Mesenchymal stem cell (in vitro differentiated cells and primary cell): ENCODE data around the gene LRRN4CL.
A peak's percentile ranks its signal among the peaks of the same experiment; 100 is the strongest.

Experiments used
- DNase-seq: peaks from one replicate; pipeline ENCODE4 v3.0.0-alpha.2; 2013
- H2AFZ ChIP-seq: one replicate; pipeline ENCODE4 v1.6.1; 2013; ENCODE audit warnings: low read depth, mild to moderate bottlenecking, control low read depth, inconsistent platforms, low read length, moderate library complexity
- H2AK5ac ChIP-seq: 2 replicates; pipeline ENCODE4 v1.6.1; 2013; ENCODE audit warnings: low read length, moderate library complexity, mild to moderate bottlenecking, inconsistent platforms; ENCODE audit not compliant: severe bottlenecking
- H2BK120ac ChIP-seq: one replicate; pipeline ENCODE4 v1.6.1; 2013; ENCODE audit warnings: low read depth, mild to moderate bottlenecking, inconsistent platforms, low read length, moderate library complexity
- H2BK12ac ChIP-seq, 2 experiments: one replicate each; pipeline ENCODE4 v1.6.1; 2013; ENCODE audit warnings: inconsistent platforms in 2 of 2, low read length in 2 of 2, mild to moderate bottlenecking in 2 of 2, moderate library complexity in 2 of 2, control low read depth in 1 of 2
- H2BK15ac ChIP-seq: one replicate; pipeline ENCODE4 v1.6.1; 2013; ENCODE audit warnings: mild to moderate bottlenecking, low read depth, inconsistent platforms; ENCODE audit not compliant: poor library complexity, severe bottlenecking
- H2BK5ac ChIP-seq: 2 replicates; pipeline ENCODE4 v1.6.1; 2013; ENCODE audit warnings: low read depth, mild to moderate bottlenecking, low read length, control low read depth, inconsistent platforms; ENCODE audit not compliant: poor library complexity, severe bottlenecking
- H3K14ac ChIP-seq, 2 experiments: one replicate each; pipeline ENCODE4 v1.6.1; 2013; ENCODE audit warnings: inconsistent platforms in 2 of 2, low read length in 2 of 2, control low read depth in 1 of 2, mild to moderate bottlenecking in 1 of 2, moderate library complexity in 1 of 2
- H3K18ac ChIP-seq, 2 experiments: one replicate each; pipeline ENCODE4 v1.6.1; 2013; ENCODE audit warnings: inconsistent platforms in 2 of 2, low read length in 2 of 2, control low read depth in 1 of 2, low read depth in 1 of 2, mild to moderate bottlenecking in 1 of 2
- H3K23ac ChIP-seq, 2 experiments: one replicate each; pipeline ENCODE4 v1.6.1; 2013; ENCODE audit warnings: inconsistent platforms in 2 of 2, low read length in 2 of 2, mild to moderate bottlenecking in 2 of 2, moderate library complexity in 2 of 2, control low read depth in 1 of 2
- H3K27ac ChIP-seq: 2 replicates; pipeline ENCODE4 v1.5.1; 2013; ENCODE audit warnings: mild to moderate bottlenecking, moderate library complexity, low read length, control low read depth, inconsistent platforms; ENCODE audit not compliant: poor library complexity, severe bottlenecking
- H3K27me3 ChIP-seq, 2 experiments: 2 replicates each; pipeline versions ENCODE4 v1.6.1 to v1.7.0; 2013; ENCODE audit warnings: low read length in 2 of 2, mild to moderate bottlenecking in 2 of 2, moderate library complexity in 2 of 2, control low read depth in 1 of 2, inconsistent platforms in 1 of 2; ENCODE audit not compliant: control insufficient read depth in 1 of 2, insufficient read depth in 1 of 2
- H3K36me3 ChIP-seq, 2 experiments: 2 replicates each; pipeline versions ENCODE4 v1.6.1 to v1.7.0; 2013; ENCODE audit warnings: low read length in 2 of 2, control low read depth in 1 of 2, inconsistent platforms in 1 of 2, low read depth in 1 of 2, mild to moderate bottlenecking in 1 of 2; ENCODE audit not compliant: insufficient read depth in 2 of 2, control insufficient read depth in 1 of 2
- H3K4ac ChIP-seq, 2 experiments: one replicate each; pipeline ENCODE4 v1.6.1; 2013; ENCODE audit warnings: inconsistent platforms in 2 of 2, low read length in 2 of 2, mild to moderate bottlenecking in 2 of 2, moderate library complexity in 2 of 2, control low read depth in 1 of 2, low read depth in 1 of 2
- H3K4me1 ChIP-seq: 2 replicates; pipeline ENCODE4 v1.6.1; 2013; ENCODE audit warnings: low read depth, low read length, control low read depth; ENCODE audit not compliant: control insufficient read depth, insufficient read depth
- H3K4me2 ChIP-seq: 2 replicates; pipeline ENCODE4 v1.6.1; 2013; ENCODE audit warnings: low read length, mild to moderate bottlenecking, inconsistent platforms; ENCODE audit not compliant: poor library complexity, severe bottlenecking
- H3K4me3 ChIP-seq, 2 experiments: 2 replicates each; pipeline versions ENCODE4 v1.5.1 to v1.7.0; 2013; ENCODE audit warnings: low read length in 2 of 2, mild to moderate bottlenecking in 2 of 2, control low read depth in 1 of 2, low read depth in 1 of 2; ENCODE audit not compliant: insufficient read depth in 1 of 2
- H3K79me1 ChIP-seq: replicated peaks from 2 replicates; pipeline ENCODE4 v1.6.1; 2013; ENCODE audit warnings: mild to moderate bottlenecking, control low read depth, low read length, inconsistent platforms; ENCODE audit not compliant: poor library complexity, severe bottlenecking
- H3K9ac ChIP-seq: 2 replicates; pipeline ENCODE4 v1.7.0; 2013; ENCODE audit warnings: mild to moderate bottlenecking, low read length, moderate library complexity
- H3K9me3 ChIP-seq: 2 replicates; pipeline ENCODE4 v1.7.0; 2013; ENCODE audit warnings: mild to moderate bottlenecking, low read length; ENCODE audit not compliant: control insufficient read depth
- H4K8ac ChIP-seq: one replicate; pipeline ENCODE4 v1.6.1; 2013; ENCODE audit warnings: inconsistent platforms, mild to moderate bottlenecking, low read length, moderate library complexity
- H4K91ac ChIP-seq: one replicate; pipeline ENCODE4 v1.6.1; 2013; ENCODE audit warnings: mild to moderate bottlenecking, low read length, inconsistent platforms
- WGBS: methylation state at CpG from one replicate; pipeline ENCODE4 v1.1.7; 2013; ENCODE audit warnings: mixed read lengths; 5-methylcytosine and 5-hydroxymethylcytosine counted together

Gene LRRN4CL

GRCh38 chr11:62687508-62688396 is 1.6 kb downstream of the LRRN4CL start:
- Histone ChIP-seq H3K79me1 (peaks cover 11% of the 10 kb centered on the region), H3K9ac (peak overlapping the region; percentile 93), H2BK12ac (no peak overlapping the region), H3K4ac (no peak overlapping the region), H3K4me1 (peaks cover 27% of the 10 kb centered on the region), H3K14ac (no peak overlapping the region), H3K36me3 (peaks cover 33 to 35% of the 10 kb centered on the region in 2 experiments), H3K4me2 (no peak overlapping the region), H2AK5ac (peak overlapping the region; percentile 35), H4K91ac (peak overlapping the region; percentile 30), H2BK120ac (no peak overlapping the region), H2BK15ac (no peak overlapping the region), H3K18ac (no peak overlapping the region), H2AFZ (no peak overlapping the region), H3K4me3 (peak overlapping the region in 1 of 2 experiments; percentile 91), H2BK5ac (no peak overlapping the region), H3K27me3 (no peaks in the 10 kb centered on the region), H3K9me3 (no peaks in the 10 kb centered on the region), H3K27ac (no peak overlapping the region), H3K23ac (no peak overlapping the region), H4K8ac (peak overlapping the region; percentile 31)
- DNase-seq, result no peak
- 93% methylated on average over 73 of the region's 74 CpGs for WGBS

- no peak overlapping the region for H3K27ac ChIP-seq
- H3K4me2 ChIP-seq, result no peak overlapping the region
- no peak overlapping the region for H2BK5ac ChIP-seq
- no peak overlapping the region for H3K9ac ChIP-seq
- no peaks in the 10 kb centered on the region for H3K9me3 ChIP-seq
- no peaks in the 10 kb centered on the region for H3K27me3 ChIP-seq
- no peak overlapping the region for H2BK120ac ChIP-seq
- H3K14ac ChIP-seq, result no peak overlapping the region
- no peak overlapping the region for H3K23ac ChIP-seq
- no peak overlapping the region for H2BK12ac ChIP-seq
- H2AK5ac ChIP-seq, result peak overlapping the region; percentile 81
- no peak overlapping the region for H3K18ac ChIP-seq
- peaks cover 6 to 15% of the 10 kb centered on the region in 2 experiments for H3K36me3 ChIP-seq
- no peak overlapping the region for H3K4me3 ChIP-seq
- DNase-seq, result no peak
- peaks cover 3% of the 10 kb centered on the region for H3K79me1 ChIP-seq
- 97% methylated on average over 7 of the region's 7 CpGs for WGBS
- peaks cover 5% of the 10 kb centered on the region for H3K4me1 ChIP-seq
- H3K4ac ChIP-seq, result no peak overlapping the region
- H4K91ac ChIP-seq, result no peak overlapping the region
- H2AFZ ChIP-seq, result no peak overlapping the region
- no peak overlapping the region for H2BK15ac ChIP-seq
- H4K8ac ChIP-seq, result no peak overlapping the region
Observed at GRCh38 chr11:62682518-62682917, 6.8 kb downstream of the LRRN4CL start.

GRCh38 chr11:62680825-62681240 is 8.5 kb downstream of the LRRN4CL start:
- H3K14ac ChIP-seq, result no peak overlapping the region
- peak overlapping the region in 1 of 2 experiments; percentile 28 for H3K4me3 ChIP-seq
- H4K8ac ChIP-seq, result peak overlapping the region; percentile 71
- H3K18ac ChIP-seq, result no peak overlapping the region
- peak overlapping the region; percentile 44 for H3K9ac ChIP-seq
- no peaks in the 10 kb centered on the region for H3K9me3 ChIP-seq
- peaks cover 9% of the 10 kb centered on the region for H3K4me1 ChIP-seq
- H3K79me1 ChIP-seq, result peaks cover 9% of the 10 kb centered on the region
- H2BK15ac ChIP-seq, result no peak overlapping the region
- H3K27me3 ChIP-seq, result no peaks in the 10 kb centered on the region
- H3K27ac ChIP-seq, result peak overlapping the region; percentile 39
- DNase-seq, result peak; percentile 90
- H4K91ac ChIP-seq, result peak overlapping the region; percentile 49
- H2BK120ac ChIP-seq, result no peak overlapping the region
- peak overlapping the region in 1 of 2 experiments; percentile 73 for H3K4ac ChIP-seq
- no peak overlapping the region for H2BK12ac ChIP-seq
- WGBS, result 65% methylated on average over 3 of the region's 4 CpGs
- peaks cover 13 to 22% of the 10 kb centered on the region in 2 experiments for H3K36me3 ChIP-seq
- H3K23ac ChIP-seq, result no peak overlapping the region
- H3K4me2 ChIP-seq, result no peak overlapping the region
- no peak overlapping the region for H2AK5ac ChIP-seq
- H2BK5ac ChIP-seq, result no peak overlapping the region
- H2AFZ ChIP-seq, result no peak overlapping the region
